ENCODE measurements around the gene SLC26A1.
"Not testable (repeated sequence)": the region's sequence is repeated elsewhere in the genome, so short reads cannot be mapped to it uniquely, and the experiment has no call there.

The SLC26A1 gene

DNA sequence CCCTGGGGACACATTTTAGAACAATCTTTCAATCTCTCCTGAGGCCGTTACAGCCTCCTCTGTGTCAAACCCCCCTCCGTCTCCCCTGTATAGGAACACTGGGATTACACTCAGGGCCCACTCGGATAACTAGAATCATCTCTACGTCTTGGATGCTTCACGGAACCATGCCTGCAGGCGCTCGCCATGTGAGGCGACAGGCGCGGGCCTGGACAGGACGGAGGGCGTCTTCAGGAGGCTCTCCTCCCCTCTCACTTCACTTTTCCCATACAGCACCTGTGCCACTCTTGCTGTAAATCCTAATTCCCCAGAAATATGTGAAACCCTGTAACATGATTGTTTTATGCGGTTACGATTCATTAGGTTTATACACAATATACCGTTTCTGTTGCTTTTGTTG, 10.4 kb downstream of the SLC26A1 start:
- DNase-seq (ENCODE audit: low spot score) = no peak

- DNase-seq (ENCODE audit: low spot score) = no peak
Observed at GRCh38 chr4:982291-982690, 10.9 kb downstream of the SLC26A1 start.

DNA sequence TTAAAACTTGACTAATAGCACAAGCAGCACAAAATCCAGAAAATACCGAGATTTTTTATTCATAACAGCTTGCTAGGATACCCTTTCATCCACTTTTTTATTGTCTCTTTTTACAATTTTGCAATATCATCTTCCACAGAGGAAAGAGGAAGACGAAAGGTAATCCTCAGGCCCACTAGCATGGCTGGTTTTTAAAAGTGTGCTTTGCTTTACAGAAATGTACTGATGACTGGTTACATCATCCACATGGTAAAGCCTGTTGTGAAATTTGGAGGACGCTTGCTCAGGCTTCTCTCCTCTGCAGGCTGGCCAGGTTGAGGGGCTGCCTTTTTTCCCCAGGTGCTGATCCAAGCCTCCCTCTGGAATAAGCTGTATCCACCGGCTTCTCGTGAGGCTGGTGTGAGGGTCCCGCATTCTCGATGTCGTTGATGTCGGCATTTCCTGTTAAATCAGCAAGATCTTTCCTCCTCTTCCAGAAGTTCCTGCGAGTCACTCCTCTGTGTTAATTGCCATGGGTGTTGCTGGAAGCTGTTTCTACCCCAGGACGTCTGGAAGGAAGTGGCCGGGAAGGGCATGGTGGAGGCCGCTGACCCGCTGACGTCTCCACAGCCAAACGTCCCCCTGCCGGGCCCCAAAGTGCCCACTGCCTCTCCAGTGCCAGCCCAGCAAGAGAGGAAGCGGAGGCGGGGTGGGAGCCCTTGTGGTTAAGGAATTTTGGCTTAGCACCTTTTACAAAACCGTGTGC, 14.1 kb downstream of the SLC26A1 start:
- no peak for DNase-seq (ENCODE audit: low spot score)

- DNase-seq (ENCODE audit: low spot score) = not testable (repeated sequence)
Observed at GRCh38 chr4:976016-976415, 17.2 kb downstream of the SLC26A1 start.

- DNase-seq (ENCODE audit: low spot score) = no peak
Observed at GRCh38 chr4:974668-975067, 18.5 kb downstream of the SLC26A1 start.

DNA sequence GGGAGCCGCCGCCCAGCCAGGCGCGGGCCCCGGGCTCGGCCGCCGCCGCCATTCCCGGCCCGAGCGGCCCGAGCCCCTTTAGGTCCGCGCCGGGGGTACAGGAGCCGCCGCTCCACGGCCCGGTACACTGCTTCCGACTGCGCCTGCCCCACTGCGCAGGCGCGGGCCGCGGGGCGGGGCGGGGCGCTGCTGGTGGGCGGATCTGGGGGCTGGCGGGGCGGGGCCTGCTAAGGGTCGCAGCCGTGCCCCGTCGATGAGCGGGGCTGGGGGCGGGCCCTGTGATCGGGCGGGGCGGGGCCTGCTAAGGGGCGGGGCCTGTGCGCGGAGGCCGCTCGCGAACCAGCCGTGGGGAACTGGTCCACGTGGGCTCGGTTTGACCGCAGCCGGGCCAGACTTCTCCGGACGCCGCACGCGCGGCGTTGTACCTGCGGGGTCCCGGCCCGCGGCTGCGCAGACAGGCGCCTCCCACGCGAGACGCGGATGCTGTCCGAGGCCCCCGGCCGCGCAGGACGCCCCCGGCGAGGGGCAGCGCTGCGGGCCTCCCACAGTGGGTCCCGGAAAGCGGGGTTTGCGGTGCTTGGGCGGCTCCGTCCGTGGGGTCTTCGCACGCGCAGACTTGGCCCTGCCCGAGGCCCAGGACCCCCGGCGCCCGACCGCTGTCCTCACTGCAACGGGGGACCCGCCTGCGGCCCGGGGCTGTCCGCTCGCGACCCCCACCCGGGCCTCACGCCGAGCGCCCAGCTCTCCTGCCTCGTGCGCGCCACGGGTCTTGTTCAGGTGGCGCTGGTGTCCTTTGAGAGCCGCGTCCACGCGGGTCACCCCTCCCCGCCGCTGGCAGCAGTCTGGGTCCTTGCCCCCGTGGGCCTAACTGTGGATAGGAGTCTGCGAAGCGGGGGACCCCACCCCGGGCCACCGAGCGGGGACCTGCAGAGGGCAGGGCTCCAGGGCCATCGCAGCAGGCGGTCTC, 19.5 kb downstream of the SLC26A1 start, which contains the start of gene DGKQ:
DGKQ (minus strand) TSS at position 139 of the 967 bp plus-strand sequence; CDS start at position 52, 87 bp downstream.
- DNase-seq (ENCODE audit: low spot score) = peak; percentile 93

DNA sequence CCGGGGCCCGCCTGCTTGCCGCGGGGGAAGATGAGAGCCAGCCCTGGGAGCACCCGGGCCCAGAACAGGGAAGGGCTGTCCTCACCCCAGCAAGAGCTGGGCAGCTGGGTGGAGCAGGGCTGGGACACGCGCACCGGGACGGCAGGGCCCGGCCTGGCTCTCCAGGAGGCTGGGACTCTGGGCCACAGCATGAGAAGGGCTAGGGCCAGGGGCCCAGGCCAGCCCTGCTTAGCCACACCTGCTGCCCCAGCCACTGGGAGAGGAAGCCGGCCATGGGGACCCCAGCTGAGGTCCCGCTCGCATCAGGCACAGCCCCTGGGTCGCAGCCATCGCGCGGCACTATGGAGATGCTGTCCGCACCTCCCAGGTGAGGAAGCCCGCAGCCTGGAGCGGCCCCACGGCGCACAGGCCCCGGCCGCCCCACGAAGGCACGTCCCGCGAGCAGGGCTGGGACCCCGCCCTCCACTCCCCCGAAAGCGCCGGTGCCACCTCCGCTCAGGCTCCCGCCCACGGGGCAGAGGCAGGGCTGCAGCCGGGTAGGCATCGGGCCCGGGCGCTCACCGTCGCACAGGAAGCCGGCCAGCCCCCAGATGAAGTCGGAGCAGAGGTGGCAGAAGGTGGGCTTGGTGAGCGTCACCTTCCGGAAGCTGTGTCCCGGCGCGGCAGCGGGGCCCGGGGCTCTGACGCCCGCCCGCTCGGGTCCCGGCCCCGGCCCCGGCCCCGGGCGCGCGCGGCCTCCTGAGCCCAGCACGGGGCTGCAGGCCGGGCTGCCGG, 20.4 kb downstream of the SLC26A1 start:
- DNase-seq (ENCODE audit: low spot score) = no peak

- DNase-seq (ENCODE audit: low spot score) = no peak
Observed at GRCh38 chr4:971666-972500, 21.3 kb downstream of the SLC26A1 start.

GRCh38 chr4:970854-971520, 22.2 kb downstream of the SLC26A1 start:
- no peak for DNase-seq (ENCODE audit: low spot score)

GRCh38 chr4:970046-970745, 23.0 kb downstream of the SLC26A1 start:
- DNase-seq (ENCODE audit: low spot score) = no peak

DNA sequence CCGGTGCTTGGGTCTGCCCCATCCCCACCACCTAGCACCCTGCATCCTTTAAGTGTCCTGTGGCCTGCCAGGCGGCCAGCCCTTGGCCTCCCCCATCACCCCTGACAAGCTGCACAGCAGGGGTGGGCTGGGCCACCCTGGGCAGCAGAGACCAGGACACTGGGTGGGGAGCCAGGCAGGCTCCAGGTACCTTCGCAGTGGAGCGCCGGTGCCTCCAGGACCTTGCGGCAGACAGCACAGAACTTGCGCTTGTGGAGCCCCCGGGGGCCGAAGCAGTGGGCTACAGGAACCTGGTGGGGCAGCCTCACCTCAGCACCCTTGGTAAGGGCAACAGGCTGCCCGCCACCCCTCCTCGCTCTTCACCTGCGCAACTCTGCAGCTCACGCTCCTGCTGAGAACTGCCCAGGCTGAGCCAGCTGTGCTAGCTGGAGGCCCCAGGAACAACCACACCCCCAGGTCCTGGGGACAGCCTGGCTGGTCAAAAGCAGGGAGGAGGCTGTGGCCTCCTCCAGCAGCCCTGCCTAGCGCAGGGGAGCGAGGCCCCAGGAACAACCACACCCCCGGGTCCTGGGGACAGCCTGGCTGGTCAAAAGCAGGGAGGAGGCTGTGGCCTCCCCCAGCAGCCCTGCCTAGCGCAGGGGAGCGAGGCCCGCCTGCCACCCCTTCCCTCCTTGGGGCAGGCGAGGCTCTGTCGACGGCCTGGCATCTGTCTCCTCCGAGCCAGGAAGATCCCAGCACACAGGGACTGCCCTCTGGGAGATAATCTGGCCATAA, 24.4 kb downstream of the SLC26A1 start:
- no peak for DNase-seq (ENCODE audit: low spot score)

GRCh38 chr4:968221-968620, 25.0 kb downstream of the SLC26A1 start:
- DNase-seq (ENCODE audit: low spot score) = no peak

DNA sequence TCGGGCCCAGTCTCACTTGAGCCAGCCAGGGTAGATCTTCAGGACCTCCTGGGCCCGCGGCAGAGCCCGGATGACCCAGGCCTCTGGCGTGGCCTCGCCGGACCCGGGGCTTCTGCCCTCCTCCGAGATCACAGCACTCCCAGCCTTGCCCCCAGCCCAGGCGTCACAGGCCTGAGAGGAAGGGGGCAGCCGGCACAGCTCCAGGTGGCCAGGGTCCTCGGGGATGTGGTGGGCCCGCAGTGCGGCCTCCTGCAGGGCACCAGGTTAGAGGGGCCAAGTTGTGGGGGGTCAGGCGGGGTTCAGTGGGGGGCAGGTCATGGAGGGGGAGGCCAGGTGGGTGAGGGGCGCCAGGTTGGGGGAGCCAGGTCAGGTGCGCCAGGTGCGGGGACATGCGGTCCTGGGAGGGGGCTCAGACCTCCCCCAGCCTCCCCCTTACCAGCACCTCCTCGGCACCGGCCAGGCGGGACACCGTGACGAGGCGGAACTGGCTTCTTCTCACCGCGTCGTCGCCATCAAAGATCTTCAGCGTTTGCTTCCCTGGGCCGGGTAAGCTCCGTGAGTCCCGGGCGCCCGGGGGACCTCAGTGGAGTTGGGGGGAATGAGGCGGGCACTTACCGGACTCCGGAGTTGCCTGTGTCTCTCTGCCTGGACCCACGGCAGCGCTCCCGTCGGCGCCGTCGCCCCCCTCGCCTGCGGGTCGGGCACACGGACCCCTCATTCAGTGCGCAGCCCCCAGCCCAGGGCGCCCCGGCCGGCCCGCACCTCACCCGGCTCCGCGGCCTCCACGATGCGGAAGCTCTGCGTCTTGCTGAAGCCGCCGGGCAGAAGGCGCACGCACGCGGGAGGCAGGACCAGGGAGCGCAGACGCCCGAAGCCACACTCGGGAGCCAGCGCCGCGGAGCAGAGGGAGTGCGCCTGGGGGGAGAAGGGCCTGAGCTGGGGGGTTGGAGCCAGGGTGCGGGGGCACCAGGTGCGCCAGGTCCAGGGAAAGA, 25.8 kb downstream of the SLC26A1 start:
- no peak for DNase-seq (ENCODE audit: low spot score)

GRCh38 chr4:966266-967112, 26.7 kb downstream of the SLC26A1 start:
- DNase-seq (ENCODE audit: low spot score) = no peak

DNA sequence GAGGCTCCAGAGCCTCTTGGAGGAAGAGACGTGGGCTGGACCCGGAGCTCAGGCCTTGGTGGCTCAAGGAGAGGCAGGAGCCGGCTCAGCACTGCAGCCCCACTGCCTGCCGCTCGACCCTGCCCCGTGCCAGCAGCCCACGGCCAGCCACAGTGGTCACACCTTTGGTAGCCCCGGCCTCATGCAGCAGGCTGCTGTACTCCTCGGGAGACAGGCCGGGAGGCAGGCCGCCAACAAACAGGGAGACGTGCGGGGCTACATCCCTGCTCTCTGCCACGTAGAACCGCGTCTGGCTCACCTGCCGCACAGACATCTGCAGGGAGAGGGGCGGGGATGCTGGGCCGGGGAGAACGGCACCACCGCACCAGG, 27.5 kb downstream of the SLC26A1 start:
- DNase-seq (ENCODE audit: low spot score) = no peak

DNA sequence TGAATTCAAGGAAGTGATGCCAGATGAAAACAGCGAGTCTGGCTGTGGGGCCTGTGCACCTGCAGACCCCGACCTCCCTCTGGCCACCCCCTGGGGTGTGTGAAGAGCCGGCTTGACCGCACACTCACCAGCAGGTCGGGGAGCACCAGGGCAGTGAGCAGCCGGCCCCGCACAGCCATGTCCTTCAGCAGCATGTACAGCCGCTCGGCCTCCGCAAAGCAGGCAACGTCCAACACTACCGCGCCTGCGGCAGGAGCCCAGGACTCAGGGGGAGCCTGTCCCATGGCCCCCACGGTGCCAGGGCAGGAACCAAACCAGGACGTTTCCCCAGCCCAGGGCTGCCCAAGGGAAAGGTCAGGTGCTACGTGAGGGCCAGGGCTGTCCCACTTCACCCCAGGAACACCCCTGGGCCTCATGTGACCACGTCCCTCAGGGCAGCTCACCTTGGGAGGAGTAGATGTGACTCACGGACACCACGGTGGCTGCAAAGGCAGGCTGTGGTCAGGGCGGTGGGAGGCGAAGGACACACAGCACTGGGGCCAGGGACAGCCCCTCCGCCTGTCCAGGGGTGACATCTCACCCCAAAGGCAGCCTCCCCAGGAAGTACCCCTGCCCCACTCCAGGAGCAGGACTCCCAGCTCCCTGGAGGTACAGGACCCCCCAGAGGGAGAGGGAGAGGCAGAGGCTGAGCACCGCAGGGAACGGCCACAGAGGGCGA, 28.0 kb downstream of the SLC26A1 start:
- DNase-seq (ENCODE audit: low spot score) = no peak

Data from Ammon's horn (tissue), 1 donor.